Measurements from ENCODE around the gene IDH2. TPM values are rescaled to one million over a fixed set of nuclear protein-coding genes. Genes with fewer than 3 reads are reported as not detected.

IDH2 gene
- total and polyA plus RNA-seq, 2 of the 13 experiments (the other 11 are each of a cell fraction or from before 2014, with no cell fraction given) = 121 to 145 TPM

- intact Hi-C loops (cut with micrococcal nuclease; ENCODE audit: unreplicated experiment) (no loop called here), in situ Hi-C loops (cut with HindIII; ENCODE audit: extremely low pct_ligation_motif_present, low pct_unique_long_range_greater_than_20kb) (no loop called here)
- no peak overlapping the region for H3K4me2 ChIP-seq (ENCODE audit: low read depth, low read length)
- H3K36me3 ChIP-seq (replicated peaks in 1 of 2; ENCODE audit: control insufficient read depth in 1 of 2, insufficient read depth in 2 of 2, low read length in 2 of 2) = peaks cover 6 to 11% of the 10 kb centered on the region in 2 experiments; a peak in 4 of 5 replicates
- FAIRE-seq (no peak), DNase-seq (ENCODE audit: low spot score) (no peak), ATAC-seq (no peak)
- H4K20me1 ChIP-seq (ENCODE audit: insufficient read depth, low read length) = no peaks in the 10 kb centered on the region
- 94% methylated on average over 7 of the region's 7 CpGs for WGBS (ENCODE audit: low lambda C conversion rate)
- no TSS peak for BruUV-seq (replicated peaks)
- no peaks in the 10 kb centered on the region for H3K9me3 ChIP-seq (ENCODE audit: low read length)
- H3K27me3 ChIP-seq (ENCODE audit: control insufficient read depth in 1 of 2, insufficient read depth in 2 of 2, low read length in 2 of 2) = no peaks in the 10 kb centered on the region
- ChIA-PET POLR2A (no interaction called here), CTCF (ENCODE audit: low intra/inter-chr PET ratio, low total read pairs) (no interaction called here)
- H3K4me1 ChIP-seq (ENCODE audit: insufficient read depth, low read length) = no peaks in the 10 kb centered on the region; the same call in 1 of the 2 replicates
- no peak overlapping the region for H2AFZ ChIP-seq (ENCODE audit: low read length)
- no peak overlapping the region for H3K4me3 ChIP-seq (replicated peaks in 1 of 3; ENCODE audit: insufficient read depth in 1 of 3, low read depth in 2 of 3, low read length in 3 of 3)
- no peak overlapping the region for H3K27ac ChIP-seq (ENCODE audit: extremely low read length, insufficient read depth, low read length)
- TF ChIP-seq ZNF121 (CRISPR knock-in tag; IDR thresholded peaks at IDR 0.05) = peak; percentile 57
- no peak for TF ChIP-seq PATZ1 (CRISPR knock-in tag; IDR thresholded peaks at IDR 0.05)
- TF ChIP-seq CHD4 (IDR thresholded peaks at IDR 0.05; ENCODE audit: borderline replicate concordance, low read length) = no peak
- no peak for TF ChIP-seq EHMT2 (IDR thresholded peaks at IDR 0.05; ENCODE audit: borderline replicate concordance, low read depth, low read length)
- H3K79me2 ChIP-seq (ENCODE audit: insufficient read depth, low read length) = no peaks in the 10 kb centered on the region
- H3K9ac ChIP-seq (ENCODE audit: insufficient read depth, low read depth, low read length) = no peak overlapping the region
These were observed 36.6 kb downstream of the IDH2 start for GRCh38 chr15:90065682-90066049.

- FAIRE-seq = no peak
- no peak for DNase-seq (ENCODE audit: low spot score)
- H3K4me1 ChIP-seq (ENCODE audit: insufficient read depth, low read length) = peaks cover 4% of the 10 kb centered on the region; the same call in 1 of the 2 replicates
- no TSS peak for BruUV-seq (replicated peaks)
- no peak overlapping the region for H3K27ac ChIP-seq (ENCODE audit: extremely low read length, insufficient read depth, low read length)
- no peaks in the 10 kb centered on the region for H3K9me3 ChIP-seq (ENCODE audit: low read length)
- CTCF ChIA-PET (ENCODE audit: low intra/inter-chr PET ratio, low total read pairs) = no interaction called here
- H3K79me2 ChIP-seq (ENCODE audit: insufficient read depth, low read length) = no peaks in the 10 kb centered on the region
- H3K4me3 ChIP-seq (replicated peaks in 1 of 3; ENCODE audit: insufficient read depth in 1 of 3, low read depth in 2 of 3, low read length in 3 of 3) = no peak overlapping the region
- no peak for ATAC-seq
- intact Hi-C loops (cut with micrococcal nuclease; ENCODE audit: unreplicated experiment) (no loop called here), in situ Hi-C loops (cut with HindIII; ENCODE audit: extremely low pct_ligation_motif_present, low pct_unique_long_range_greater_than_20kb) (no loop called here)
- peaks cover 6 to 11% of the 10 kb centered on the region in 2 experiments; a peak in 4 of 5 replicates for H3K36me3 ChIP-seq (replicated peaks in 1 of 2; ENCODE audit: control insufficient read depth in 1 of 2, insufficient read depth in 2 of 2, low read length in 2 of 2)
- POLR2A ChIA-PET = no interaction called here
- TF ChIP-seq DPF2 (CRISPR knock-in tag; IDR thresholded peaks at IDR 0.05; ENCODE audit: borderline replicate concordance, low read depth) (no peak), AGO2 (optimal IDR thresholded peaks at IDR 0.05; ENCODE audit: low read depth, low read length) (peak; percentile 74), ZNF710 (CRISPR knock-in tag; IDR thresholded peaks at IDR 0.05; ENCODE audit: borderline replicate concordance) (no peak), HNRNPUL1 (IDR thresholded peaks at IDR 0.05; ENCODE audit: low read depth, low read length) (no peak)
- H3K4me2 ChIP-seq (ENCODE audit: low read depth, low read length) = no peak overlapping the region
- no peak overlapping the region for H3K9ac ChIP-seq (ENCODE audit: insufficient read depth, low read depth, low read length)
- H4K20me1 ChIP-seq (ENCODE audit: insufficient read depth, low read length) = no peaks in the 10 kb centered on the region
- no peaks in the 10 kb centered on the region for H3K27me3 ChIP-seq (ENCODE audit: control insufficient read depth in 1 of 2, insufficient read depth in 2 of 2, low read length in 2 of 2)
- H2AFZ ChIP-seq (ENCODE audit: low read length) = no peak overlapping the region
- 96% methylated on average over 16 of the region's 30 CpGs for WGBS (ENCODE audit: low lambda C conversion rate)
These were observed 37.2 kb downstream of the IDH2 start for GRCh38 chr15:90064911-90065681.
